IPS-20b (cell line): Measurements from ENCODE around the gene CD151.
A peak's percentile ranks its signal among the peaks of the same experiment; 100 is the strongest.

Source experiments
- H3K27ac ChIP-seq: one replicate; pipeline ENCODE4 v1.5.1; 2013; ENCODE audit warnings: low read length
- H3K27me3 ChIP-seq: 2 replicates; pipeline ENCODE4 v1.6.1; 2013; ENCODE audit warnings: mild to moderate bottlenecking, low read length, inconsistent platforms; ENCODE audit not compliant: insufficient read depth
- H3K36me3 ChIP-seq: 2 replicates; pipeline ENCODE4 v1.6.1; 2013; ENCODE audit warnings: low read depth, mild to moderate bottlenecking, inconsistent platforms, low read length, moderate library complexity; ENCODE audit not compliant: insufficient read depth
- H3K4me1 ChIP-seq: 2 replicates; pipeline ENCODE4 v1.6.1; 2013; ENCODE audit warnings: mild to moderate bottlenecking, control low read depth, inconsistent platforms, low read length, moderate library complexity; ENCODE audit not compliant: insufficient read depth
- H3K4me3 ChIP-seq: 2 replicates; pipeline ENCODE4 v1.5.1; 2013; ENCODE audit warnings: mild to moderate bottlenecking, low read length, inconsistent platforms
- H3K9ac ChIP-seq: 2 replicates; pipeline ENCODE4 v1.6.1; 2013; ENCODE audit warnings: low read depth, mild to moderate bottlenecking, inconsistent platforms, low read length, moderate library complexity
- H3K9me3 ChIP-seq: 2 replicates; pipeline ENCODE4 v1.6.1; 2013; ENCODE audit warnings: mild to moderate bottlenecking, low read depth, low read length, inconsistent platforms; ENCODE audit not compliant: insufficient read depth

CD151 gene

GRCh38 chr11:792535-792821 lies 40.3 kb upstream of the CD151 start:
- peaks cover 8% of the 10 kb centered on the region; the same call in 1 of the 2 replicates for H3K4me1 ChIP-seq

GRCh38 chr11:792873-793272 lies 39.9 kb upstream of the CD151 start:
- Histone ChIP-seq H3K27me3 (no peaks in the 10 kb centered on the region), H3K9ac (no peak overlapping the region), H3K36me3 (peaks cover 8% of the 10 kb centered on the region; the same call in 1 of the 2 replicates), H3K27ac (no peak overlapping the region), H3K4me1 (peaks cover 8% of the 10 kb centered on the region; the same call in 1 of the 2 replicates), H3K9me3 (no peaks in the 10 kb centered on the region), H3K4me3 (no peak overlapping the region)

More at GRCh38 chr11:792535-792821, 40.3 kb upstream of the CD151 start:
- Histone ChIP-seq H3K9me3 (no peaks in the 10 kb centered on the region), H3K27ac (no peak overlapping the region), H3K9ac (no peak overlapping the region), H3K4me3 (no peak overlapping the region), H3K36me3 (peaks cover 8% of the 10 kb centered on the region; the same call in 1 of the 2 replicates), H3K27me3 (no peaks in the 10 kb centered on the region)

- Histone ChIP-seq H3K4me3 (no peak overlapping the region), H3K27me3 (no peaks in the 10 kb centered on the region), H3K9me3 (no peaks in the 10 kb centered on the region), H3K36me3 (peaks cover 8% of the 10 kb centered on the region; the same call in 1 of the 2 replicates), H3K9ac (no peak overlapping the region), H3K27ac (no peak overlapping the region), H3K4me1 (peaks cover 8% of the 10 kb centered on the region; the same call in 1 of the 2 replicates)
Measured at GRCh38 chr11:793556-793955, 39.2 kb upstream of the CD151 start.

- no peaks in the 10 kb centered on the region for H3K9me3 ChIP-seq
- no peak overlapping the region for H3K9ac ChIP-seq
- H3K4me3 ChIP-seq, result no peak overlapping the region
- H3K27ac ChIP-seq, result no peak overlapping the region
- H3K27me3 ChIP-seq, result no peaks in the 10 kb centered on the region
- peaks cover 8% of the 10 kb centered on the region; the same call in 1 of the 2 replicates for H3K4me1 ChIP-seq
- peaks cover 8% of the 10 kb centered on the region; the same call in 1 of the 2 replicates for H3K36me3 ChIP-seq
Measured at GRCh38 chr11:794013-794765, 38.6 kb upstream of the CD151 start.

- no peak overlapping the region for H3K9ac ChIP-seq
- H3K27ac ChIP-seq, result no peak overlapping the region
- peaks cover 8% of the 10 kb centered on the region; the same call in 1 of the 2 replicates for H3K4me1 ChIP-seq
- H3K4me3 ChIP-seq, result no peak overlapping the region
- no peaks in the 10 kb centered on the region for H3K27me3 ChIP-seq
- H3K9me3 ChIP-seq, result no peaks in the 10 kb centered on the region
- H3K36me3 ChIP-seq, result peaks cover 9% of the 10 kb centered on the region
Measured at GRCh38 chr11:794766-795633, 37.8 kb upstream of the CD151 start.

GRCh38 chr11:795634-796564 lies 36.9 kb upstream of the CD151 start:
- H3K27me3 ChIP-seq, result no peaks in the 10 kb centered on the region
- no peak overlapping the region for H3K27ac ChIP-seq
- H3K9me3 ChIP-seq, result no peaks in the 10 kb centered on the region
- peak overlapping the region; percentile 95; the same call in 1 of the 2 replicates for H3K4me3 ChIP-seq
- H3K36me3 ChIP-seq, result peaks cover 15% of the 10 kb centered on the region
- peaks cover 4% of the 10 kb centered on the region; the same call in 1 of the 2 replicates for H3K4me1 ChIP-seq
- H3K9ac ChIP-seq, result peak overlapping the region; percentile 41; the same call in 1 of the 2 replicates

- Histone ChIP-seq H3K27me3 (no peaks in the 10 kb centered on the region), H3K9ac (peak overlapping the region; percentile 87; the same call in 1 of the 2 replicates), H3K27ac (peak overlapping the region; percentile 65), H3K36me3 (peaks cover 15% of the 10 kb centered on the region), H3K4me3 (peak overlapping the region; percentile 95), H3K9me3 (no peaks in the 10 kb centered on the region), H3K4me1 (peaks cover 4% of the 10 kb centered on the region; the same call in 1 of the 2 replicates)
Measured at GRCh38 chr11:796565-797295, 36.0 kb upstream of the CD151 start.

- H3K9ac ChIP-seq, result peak overlapping the region; percentile 87
- H3K27ac ChIP-seq, result peak overlapping the region; percentile 65
- no peaks in the 10 kb centered on the region for H3K9me3 ChIP-seq
- H3K36me3 ChIP-seq, result peaks cover 22% of the 10 kb centered on the region
- peaks cover 4% of the 10 kb centered on the region; the same call in 1 of the 2 replicates for H3K4me1 ChIP-seq
- no peaks in the 10 kb centered on the region for H3K27me3 ChIP-seq
- H3K4me3 ChIP-seq, result peak overlapping the region; percentile 95
Measured at GRCh38 chr11:797296-798092, 35.3 kb upstream of the CD151 start.

- Histone ChIP-seq H3K36me3 (peaks cover 22% of the 10 kb centered on the region), H3K9ac (peak within 1 kb of the TSS; percentile 87), H3K27me3 (no peaks in the 10 kb centered on the region), H3K4me3 (peak within 1 kb of the TSS; percentile 95), H3K27ac (peak within 1 kb of the TSS; percentile 65), H3K4me1 (peaks cover 4% of the 10 kb centered on the region; the same call in 1 of the 2 replicates), H3K9me3 (no peaks in the 10 kb centered on the region)
Measured at GRCh38 chr11:798093-798713, 34.5 kb upstream of the CD151 start, which contains the start of gene SLC25A22. Gene SLC25A22 (minus strand): TSS chr11:798281. CDS start chr11:795006, 3,275 bp downstream.
